NCI-H345 (cell line): ENCODE results near the gene SBK2.

Experiments
- DNase-seq: peaks from one replicate; lab custom pipeline; 2025; lab: John Stamatoyannopoulos, UW

Gene SBK2

DNA sequence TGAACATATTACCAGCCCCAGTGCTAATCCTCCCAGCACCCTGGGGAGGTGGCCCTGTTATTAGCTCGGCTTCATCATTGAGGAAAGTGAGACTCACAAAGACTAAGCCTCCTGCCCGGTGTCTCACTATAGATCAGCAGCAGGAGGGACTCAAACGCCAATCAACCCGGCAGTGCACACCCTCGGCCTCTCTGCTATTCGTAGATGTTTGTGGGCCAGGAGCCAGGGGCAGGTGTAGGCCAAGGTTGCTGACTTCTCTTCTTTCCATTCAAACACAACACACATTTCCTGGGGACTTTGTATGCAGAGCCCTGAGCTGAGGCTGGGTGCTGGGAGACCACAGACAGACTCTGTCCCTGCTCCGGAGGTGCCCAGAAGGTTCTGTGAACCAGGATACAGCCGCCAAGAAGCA, 17.8 kb upstream of the SBK2 start:
- peak; percentile 24 for DNase-seq

DNA sequence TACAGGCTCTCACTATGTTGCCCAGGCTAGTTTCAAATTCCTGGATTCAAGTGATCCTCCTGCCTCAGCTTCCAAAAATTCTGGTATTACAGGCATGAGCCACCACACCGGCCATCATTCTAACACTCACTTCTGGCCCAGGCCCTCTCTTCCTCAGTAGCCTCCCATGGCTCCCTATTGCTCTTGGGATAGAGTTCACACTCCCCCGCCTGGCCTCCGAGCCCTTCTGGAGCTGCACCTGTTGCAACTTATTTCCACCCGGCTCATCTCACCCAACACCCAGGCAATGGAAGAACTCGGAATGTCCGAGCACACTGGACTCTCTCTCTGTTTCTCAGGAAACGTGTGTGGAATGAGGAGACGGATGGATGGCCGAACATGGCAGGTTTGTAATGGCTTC, 17.4 kb upstream of the SBK2 start:
- no peak for DNase-seq

DNA sequence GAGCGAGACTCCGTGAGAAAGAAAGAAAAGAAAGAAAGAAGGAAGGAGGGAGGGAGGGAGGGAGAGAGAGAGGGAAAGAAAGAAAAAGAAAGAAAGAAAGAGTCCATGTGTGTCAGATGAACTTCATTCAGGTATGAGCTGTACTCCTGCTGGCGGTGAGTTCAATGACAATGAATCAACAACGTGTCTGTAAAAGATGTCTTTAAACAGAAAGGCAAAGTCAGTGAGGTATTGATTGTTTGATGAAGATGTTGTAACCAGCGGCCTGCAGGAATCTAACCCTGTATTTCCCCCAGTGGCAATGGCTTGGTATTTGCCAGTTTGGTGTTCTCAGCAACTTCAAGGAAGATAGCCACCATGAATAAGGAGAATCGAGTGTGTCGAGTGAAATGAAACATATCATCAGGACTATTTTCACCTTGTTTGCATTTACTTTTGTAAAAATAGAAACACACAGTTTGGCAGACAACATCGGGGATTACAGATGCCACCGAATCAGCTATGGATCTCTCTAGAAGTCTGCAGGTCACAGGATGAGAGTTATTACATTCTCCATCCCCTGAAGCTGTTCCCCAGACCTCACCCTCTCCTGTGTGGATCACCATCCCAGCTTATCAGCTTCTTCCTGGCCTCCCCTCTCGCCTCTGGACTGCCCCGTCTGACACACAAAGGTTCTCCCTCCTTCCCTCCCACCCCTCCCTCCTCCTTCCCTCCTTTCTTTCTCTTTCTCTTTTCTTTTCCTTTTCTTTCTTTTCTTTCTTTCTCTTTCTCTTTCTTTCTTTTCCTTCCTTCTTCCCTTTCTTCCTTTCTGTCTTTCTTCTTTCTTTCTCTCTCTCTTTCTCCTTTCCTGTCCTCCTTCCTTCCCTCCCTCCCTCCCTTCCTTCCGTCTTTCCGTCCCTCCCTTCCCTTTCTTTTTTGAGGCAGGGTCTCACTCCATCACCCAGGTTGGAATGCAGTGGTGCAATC, 16.6 kb upstream of the SBK2 start:
- DNase-seq: no peak

DNA sequence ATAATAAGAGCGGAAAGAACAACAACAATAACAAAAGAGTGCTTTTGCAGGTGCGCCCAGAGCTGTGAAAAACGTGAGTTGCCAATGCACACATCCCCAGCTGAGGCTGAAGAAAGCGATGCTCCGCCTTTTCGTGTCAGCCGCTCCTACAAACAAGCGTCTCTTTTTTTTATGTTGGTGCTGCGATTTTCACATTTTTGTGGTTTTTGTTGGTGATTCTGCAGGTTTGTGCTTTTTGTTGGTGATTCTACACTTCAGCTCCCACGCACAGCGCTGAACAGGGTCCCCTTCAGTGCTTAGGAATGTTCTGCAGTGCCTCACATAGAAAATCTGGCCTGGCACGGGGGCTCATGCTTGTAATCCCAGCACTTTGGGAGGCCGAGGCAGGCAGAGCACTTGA, 15.7 kb upstream of the SBK2 start:
- no peak for DNase-seq

DNA sequence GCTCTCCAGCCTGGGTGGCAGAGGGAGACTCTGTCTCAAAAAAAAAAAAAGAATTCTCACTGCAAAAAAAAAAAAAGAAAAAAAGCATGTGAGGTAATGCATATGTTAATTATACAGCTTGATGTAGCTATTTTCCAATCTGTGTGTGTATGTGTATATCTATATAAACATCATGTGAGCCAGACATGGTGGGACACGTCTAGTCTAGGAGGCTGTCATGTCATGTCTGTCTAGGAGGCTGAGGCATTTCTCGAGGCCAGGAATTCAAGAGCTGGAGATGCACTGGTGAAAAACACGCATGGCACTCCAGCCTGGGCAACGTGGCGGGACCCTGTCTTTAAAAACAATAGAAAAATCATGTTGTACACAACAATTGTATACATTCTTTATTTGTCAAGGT, 15.3 kb upstream of the SBK2 start:
- no peak for DNase-seq

DNA sequence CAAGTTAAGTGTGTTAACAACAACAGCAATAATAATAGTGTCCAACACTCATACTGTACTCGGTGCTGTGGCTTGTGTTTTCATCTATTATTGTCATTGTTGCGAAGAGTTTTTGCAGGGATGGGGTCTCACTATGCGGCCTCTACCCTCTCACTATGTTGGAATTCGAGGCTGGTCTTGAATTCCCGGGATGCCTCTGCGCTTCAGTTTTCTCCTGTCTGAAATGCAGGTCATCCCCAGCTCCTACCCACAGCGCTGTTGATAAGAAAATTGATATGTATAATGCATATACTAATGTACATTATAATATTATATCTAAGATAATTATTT, 13.4 kb upstream of the SBK2 start:
- DNase-seq: no peak

DNA sequence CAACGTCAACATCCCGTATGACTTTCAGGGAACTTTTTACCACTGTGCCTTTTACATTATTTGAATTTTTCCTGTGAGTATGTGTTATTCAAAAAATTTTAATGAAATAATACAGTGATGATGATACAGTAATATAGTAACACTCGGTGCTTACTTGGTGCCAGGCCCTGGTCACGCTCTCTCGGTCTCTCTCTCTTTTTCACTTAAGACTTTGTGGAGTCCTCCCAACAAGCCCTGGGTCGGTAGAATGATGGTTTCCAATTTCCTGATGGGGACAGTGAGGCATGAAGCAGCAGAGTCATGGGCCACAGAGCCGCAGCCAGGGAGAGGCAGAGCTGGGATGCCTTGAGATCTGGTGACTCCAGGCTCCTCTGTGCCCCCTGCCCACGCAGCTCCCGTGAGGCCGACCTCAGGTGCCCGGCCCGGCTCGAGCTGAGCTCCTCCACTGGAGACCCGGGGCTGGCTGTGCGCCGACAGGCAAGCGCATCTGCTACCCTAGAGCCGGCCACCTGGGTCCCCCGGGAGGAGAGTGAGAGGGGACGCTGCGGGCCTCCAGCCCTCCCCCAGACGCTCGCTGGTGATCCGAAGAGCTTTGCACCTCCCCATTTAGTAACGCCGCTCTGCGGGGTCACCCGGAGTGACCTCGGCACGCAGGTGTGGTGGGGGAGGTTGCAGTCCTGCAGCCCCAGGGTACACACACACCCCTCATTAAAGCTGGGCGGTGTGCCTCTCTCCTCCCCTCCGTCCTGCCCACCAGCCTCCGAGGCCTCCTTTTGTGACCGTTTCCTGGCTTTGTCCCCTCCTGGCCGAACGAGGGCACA, 12.8 kb upstream of the SBK2 start:
- no peak for DNase-seq

DNA sequence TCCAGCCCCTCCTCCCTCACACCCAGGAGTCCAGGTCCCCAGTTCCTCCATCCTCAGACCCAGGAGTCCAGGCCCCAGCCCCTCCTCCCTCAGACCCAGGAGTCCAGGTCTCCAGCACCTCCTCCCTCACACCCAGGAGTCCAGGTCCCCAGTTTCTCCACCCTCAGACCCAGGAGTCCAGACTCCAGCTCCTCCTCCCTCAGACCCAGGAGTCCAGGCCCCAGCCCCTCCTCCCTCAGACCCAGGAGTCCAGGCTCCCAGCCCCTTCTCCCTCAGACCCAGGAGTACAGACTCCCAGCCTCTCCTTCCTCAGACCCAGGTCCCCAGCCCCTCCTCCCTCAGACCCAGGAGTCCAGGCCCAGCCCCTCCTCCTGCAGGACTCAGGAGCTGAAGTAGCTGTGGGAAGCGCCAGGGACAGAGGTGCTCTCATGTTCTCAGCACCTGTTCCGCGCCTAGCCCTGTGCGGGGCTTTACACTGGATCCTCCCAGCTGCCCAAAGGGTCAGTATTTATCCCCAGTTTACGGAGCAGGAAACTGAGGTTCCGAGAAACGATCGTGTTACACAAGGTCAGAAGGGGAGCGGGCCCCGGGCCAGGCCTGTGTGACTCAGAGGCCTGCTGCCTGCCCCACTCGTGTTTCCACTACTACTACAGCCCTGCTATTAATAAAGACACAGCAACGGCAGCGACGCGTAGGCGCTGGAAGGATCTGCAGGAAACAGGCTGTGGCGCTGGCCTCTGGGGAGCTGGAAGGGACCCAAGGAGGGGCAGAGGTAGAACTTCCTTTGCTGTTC, 10.1 kb upstream of the SBK2 start:
- no peak for DNase-seq

DNA sequence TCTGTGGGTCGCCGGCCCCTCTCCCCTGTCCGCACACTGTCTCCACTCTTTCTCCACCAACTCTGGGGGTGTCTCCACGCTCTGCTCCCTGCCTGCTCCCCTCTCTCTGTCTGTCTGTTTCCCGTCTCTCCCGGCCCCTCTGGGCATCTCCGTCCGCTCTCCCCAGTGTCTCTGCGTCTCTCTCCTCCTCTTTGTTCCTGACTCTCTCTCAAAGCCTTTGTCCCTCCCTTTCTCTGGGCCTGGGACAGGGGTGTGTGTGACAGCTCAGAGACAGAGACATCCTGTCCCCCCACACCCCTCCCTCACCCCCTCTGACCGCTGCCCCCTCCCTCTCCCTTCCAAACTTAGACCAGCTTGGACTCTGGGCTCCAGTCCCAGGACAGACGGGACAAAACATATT, 9.1 kb upstream of the SBK2 start:
- no peak for DNase-seq

DNA sequence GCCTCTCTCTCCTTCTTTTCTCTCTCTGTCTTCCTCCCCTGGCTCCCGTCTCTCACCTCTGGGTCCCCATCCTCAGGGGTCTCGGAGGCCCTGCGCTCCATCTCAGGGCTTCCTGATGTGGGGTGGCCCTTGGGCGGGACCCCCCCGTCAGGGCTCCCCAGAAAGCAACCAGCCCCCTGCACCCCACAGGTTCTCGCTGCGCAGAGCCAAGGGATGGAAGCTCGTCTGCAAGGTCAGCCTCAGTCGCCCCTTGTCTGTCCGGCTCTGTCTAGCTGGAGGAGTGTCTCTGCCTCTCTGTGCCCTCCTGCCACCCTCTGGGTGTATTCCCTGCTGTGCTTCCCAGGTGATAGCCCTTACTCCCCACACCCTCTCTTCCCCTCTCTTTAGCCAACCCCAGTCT, 8.5 kb upstream of the SBK2 start, which contains the start of gene SBK3:
SBK3 (minus strand) TSS at position 101 of the 400 bp plus-strand sequence; CDS start at position 101, 0 bp downstream.
- DNase-seq: no peak

DNA sequence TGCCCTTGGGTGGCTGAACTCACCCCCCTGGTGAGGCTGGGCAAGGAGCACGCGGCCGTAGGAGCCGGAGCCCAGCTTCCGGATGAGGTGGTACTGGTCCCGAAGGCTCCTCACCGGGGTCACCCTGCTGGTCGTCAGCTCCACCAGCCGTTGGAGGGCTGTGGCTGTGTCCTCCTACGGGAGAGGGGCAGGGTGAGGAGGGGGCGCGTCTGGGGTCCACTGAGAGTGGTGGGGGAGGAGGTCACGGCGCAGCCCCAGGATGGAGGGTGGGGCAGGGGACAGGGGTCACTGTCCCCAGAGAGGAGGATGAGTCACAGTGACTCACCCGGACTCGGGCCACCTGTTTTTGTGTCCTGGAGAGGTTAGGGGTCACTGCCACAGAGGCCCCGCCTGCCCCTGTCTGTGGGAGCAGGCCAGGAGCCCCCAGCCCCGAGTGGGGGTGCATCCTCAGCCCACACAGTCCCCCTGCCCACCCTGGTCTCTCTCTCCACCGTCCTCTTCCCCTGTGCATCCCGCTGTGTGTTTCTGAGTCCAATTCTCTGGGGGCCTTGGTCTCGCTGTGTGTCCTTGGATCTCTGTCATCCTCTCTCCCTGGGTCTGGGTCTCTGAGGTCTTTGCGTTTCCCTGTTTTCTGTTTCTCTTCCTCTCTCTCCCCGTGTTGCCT, 8.0 kb upstream of the SBK2 start:
- no peak for DNase-seq

DNA sequence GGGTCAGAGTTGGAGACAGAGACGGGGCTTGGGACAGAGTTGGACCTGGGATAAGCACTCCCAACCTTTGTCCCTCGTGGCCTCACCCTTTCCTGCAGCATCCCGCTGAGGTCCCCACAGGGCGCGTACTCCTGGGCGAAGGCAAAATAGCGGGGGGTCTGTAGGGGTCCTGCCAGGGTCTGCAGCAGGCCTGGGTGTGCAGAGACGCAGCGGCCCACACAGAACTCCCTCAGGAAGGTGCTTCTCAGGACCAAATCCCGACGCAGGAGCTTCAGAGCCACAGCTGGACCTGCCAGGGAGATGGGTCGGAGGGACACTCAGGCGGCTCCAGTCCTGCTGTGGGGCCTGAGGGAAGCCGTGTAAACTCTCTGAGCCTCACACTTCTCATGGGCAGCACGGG, 7.1 kb upstream of the SBK2 start:
- DNase-seq: no peak

DNA sequence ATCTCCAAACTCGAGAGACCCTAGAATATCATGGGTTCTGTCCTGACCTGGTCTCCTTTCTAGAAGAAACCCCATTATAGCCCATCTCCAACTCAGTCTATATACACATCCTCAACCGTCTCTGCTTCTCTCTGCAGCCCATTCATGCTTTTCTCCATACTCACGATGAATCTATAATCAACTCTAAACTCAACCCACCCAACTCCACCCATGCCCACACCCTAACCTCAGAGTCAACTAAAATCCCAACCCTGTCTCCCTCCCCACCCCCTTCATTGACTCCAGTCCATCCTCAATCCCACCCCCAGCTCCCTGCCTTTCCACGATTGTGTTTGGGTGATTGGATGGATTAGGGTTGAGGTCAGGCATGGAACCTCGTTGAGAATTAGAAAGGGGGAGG, 6.6 kb upstream of the SBK2 start:
- no peak for DNase-seq

DNA sequence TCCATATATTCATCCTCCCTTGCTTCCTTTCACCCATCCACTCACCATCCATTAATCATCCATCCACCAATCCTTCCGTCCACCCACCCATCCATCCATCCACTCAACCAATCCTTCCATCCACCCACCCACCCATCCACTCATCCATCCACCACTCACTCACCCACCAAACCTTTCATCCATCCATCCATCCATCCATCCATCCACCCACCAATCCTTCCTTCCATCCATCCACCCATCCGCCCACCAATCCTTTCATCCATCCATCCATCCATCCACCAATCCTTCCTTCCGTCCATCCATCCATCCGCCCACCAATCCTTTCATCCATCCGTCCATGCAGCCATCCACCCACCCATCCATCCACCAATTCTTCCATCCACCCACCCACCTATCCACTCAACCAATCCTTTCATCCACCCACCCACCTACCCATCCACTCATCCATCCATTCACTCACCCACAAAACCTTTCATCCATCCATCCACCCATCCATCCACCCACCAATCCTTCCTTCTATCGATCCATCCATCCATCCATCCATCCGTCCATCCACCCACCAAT, 5.4 kb upstream of the SBK2 start:
- DNase-seq: no peak

DNA sequence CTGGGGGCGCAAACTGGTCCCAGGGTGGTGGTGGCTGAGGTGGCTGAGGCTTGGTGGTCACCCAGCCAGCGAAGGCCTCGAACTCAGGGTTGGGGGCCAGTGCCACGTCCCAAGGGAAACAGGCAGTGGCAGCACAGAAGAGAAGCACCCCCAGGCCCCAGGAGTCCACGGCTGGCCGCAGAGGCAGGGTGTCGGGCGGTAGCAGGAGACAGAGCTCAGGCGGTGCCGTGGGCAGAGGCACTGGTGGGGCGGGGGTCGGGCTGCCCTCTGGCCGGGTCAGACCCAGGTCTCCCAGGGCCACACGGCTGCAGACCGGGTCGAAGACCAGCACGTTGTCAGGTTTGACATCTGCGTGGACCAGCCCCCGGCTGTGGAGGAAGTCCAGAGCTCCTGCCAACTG, 4.2 kb upstream of the SBK2 start:
- DNase-seq: no peak

DNA sequence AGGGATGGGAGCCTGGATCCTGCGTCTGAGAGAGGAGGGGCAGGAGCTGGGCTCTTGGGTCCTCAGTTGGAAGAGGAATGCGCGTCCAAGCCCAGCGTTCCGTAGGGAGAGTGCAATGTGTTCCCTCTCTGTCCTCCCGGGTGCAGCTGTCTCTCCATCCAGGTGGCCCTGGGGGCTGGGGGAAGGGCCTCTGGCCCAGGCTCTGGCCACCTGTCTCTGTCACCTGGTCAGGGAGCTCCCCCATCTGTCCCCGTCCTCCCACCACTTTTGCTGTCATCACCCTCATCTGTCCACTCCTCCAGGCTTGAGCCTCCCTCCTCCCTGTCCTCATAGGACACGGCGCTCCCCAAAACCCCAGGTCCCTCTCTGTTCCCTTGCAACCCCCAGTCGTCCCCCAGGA, 3.7 kb upstream of the SBK2 start:
- no peak for DNase-seq

DNA sequence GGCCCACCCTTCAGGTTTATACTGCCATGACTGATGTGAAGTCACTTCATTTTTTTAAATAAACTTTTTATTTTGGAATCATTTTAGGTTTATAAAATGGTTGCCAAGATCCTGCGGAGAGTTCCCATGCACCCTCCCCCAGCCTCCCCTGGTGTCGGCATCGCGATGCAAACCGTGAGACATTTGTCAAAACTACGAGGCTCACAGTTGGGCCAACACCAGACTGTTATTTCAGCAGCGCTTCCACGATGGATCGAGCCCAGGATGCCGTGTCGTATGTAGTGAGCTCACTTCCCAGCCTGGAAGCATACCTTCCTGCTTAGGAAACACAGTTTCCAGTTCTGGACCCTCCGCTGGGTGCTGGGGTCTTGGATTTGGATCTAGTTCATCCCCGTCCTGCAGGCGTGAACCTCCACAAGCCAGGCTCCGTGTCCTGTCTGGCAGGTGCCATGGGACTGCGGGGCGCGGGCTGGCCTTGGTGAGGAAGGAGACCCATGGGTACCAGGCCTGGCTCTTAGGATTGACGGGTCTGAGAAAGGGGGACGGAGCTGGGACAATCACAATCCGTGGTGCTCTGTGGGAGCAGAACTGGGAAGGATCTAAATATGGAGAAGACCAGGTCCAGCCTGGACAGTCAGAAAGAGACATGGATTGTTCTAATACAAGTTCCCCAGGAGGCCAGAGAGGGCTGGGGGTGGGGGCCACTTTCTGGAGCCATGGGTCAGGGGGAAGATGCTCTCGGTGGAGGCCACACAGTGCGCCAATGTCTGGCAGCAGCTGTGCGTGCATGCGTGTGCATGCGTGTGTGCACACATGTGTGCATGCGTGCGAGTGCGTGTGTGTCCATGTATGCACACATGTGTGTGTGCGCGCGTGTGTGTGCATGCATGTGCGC, 2.4 kb upstream of the SBK2 start:
- no peak for DNase-seq

DNA sequence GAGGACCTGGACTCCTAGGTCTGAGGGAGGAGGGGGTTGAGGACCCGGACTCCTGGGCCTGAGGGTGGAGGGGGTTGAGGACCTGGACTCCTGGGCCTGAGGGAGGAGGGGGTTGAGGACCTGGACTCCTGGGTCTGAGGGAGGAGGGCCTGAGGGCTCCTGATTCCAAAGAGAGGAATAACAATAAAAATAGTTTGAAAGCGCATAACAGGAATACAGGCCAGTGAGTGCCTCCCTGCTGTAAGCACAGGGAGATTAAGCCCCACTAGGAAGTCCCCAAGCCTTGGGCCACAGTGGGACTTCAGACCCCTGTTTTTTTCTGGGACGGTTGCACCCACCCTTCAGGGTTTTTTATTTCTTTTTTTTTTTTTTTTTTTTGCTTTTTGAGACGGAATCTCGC, 1.2 kb upstream of the SBK2 start:
- DNase-seq: no peak

DNA sequence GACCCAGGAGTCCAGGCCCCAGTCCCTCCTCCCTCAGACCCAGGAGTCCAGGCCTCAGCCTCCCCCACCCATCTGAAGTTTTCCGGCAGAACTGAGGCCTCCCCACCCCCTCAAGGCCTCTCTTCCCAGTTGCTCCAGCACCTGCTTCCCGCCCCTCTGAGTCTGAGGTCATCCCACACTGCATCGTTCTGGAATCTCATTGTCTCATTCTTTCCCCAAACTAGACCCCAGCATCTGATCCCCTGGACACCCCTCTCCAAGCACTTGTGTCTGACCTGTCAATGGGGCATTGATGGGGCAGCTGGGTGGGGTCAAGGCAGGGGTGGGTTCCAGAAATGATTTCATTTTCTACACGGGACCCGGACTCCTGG, 793 bp upstream of the SBK2 start:
- no peak for DNase-seq

DNA sequence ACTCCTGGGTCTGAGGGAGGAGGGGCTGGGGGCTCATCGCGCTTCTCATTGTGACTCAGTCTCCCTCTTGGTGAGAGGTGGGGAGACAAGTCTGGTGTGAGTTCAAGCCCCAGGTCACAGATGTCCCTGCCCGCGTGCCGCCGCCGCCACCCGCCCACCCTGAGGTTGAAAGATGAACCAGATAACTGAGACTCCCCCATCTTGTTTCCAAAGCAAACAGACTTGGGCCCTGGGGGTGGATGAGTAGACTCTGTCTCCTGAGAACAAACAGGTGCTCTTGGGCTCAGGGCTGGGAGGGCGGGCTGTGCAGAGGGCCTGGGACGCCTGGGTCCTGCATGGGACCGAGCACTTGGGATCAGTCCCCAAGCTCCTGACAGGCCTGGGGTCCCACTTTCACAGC, 567 bp downstream of the SBK2 start:
- DNase-seq: no peak

DNA sequence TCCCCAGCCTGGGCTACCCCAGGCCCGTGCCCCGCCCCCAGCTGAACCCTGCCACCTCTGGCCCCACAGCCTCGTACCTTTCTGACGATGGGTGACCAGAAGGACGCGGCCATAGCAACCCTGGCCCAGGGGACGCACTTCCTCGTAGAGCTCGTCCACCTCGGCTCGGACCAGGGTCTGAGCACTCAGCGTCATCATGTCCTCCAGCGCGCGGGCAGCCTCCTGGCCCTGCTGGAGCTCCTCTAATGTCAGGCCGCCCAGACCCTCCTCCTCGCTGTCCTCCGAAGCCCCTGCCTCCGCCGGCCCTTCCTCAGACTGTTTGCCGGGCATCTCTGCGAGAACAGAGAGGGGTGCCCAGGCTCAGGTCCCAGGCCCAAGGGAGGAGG, 975 bp downstream of the SBK2 start:
- DNase-seq: no peak
